ENCODE results near the gene KCTD4. TPM values are rescaled to one million over a fixed set of nuclear protein-coding genes. Genes with fewer than 3 reads are reported as not detected.

Gene KCTD4
- total RNA-seq, 1 experiment from 2014 or later = not detected

DNA sequence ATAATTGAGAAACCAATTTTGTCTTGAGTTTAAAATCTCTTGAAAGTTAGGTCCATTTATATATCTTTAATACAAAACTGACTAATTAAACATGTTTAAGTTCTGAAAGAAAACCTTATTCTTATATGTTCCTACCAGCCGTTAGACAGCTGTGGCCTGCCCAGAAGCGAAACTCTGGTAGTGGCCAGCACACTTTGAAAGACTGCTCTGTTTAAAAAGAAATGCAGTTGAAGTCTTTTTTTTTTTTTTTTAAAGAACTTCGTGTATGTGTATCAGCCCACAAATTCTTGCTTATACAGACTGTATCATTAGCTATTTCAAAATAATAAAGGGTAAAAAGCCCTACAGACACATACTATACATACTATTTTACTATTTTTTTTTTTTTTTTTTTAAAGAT is 34.0 kb downstream of the KCTD4 start:
- DNase-seq = no peak
- Histone ChIP-seq H3K27ac (0 out of 2 replicates have a peak overlapping the region, but pooled peaks have one; percentile 32), H3K27me3 (ENCODE audit: insufficient read depth, low read depth) (no peaks in the 10 kb centered on the region), H3F3A (ENCODE audit: insufficient read depth, low read depth) (peaks cover 43% of the 10 kb centered on the region), H4K20me1 (ENCODE audit: insufficient read depth) (no peaks in the 10 kb centered on the region), H3K4me3 (no peak overlapping the region), H3K4me1 (replicated peaks; ENCODE audit: insufficient read depth) (peaks cover 62% of the 10 kb centered on the region), H3K9me2 (ENCODE audit: insufficient read depth) (no peaks in the 10 kb centered on the region), H2AFZ (no peak overlapping the region), H3K79me2 (ENCODE audit: low read depth) (peaks cover 49% of the 10 kb centered on the region), H3K36me3 (ENCODE audit: low read depth) (peaks cover 8% of the 10 kb centered on the region; the same call in 1 of the 2 replicates), H3K9me3 (ENCODE audit: insufficient read depth, low read depth) (no peaks in the 10 kb centered on the region), H3K4me2 (no peak overlapping the region)
- BruUV-seq (replicated peaks) = no TSS peak
- intact Hi-C loops (cut with micrococcal nuclease; ENCODE audit: unreplicated experiment) = no loop called here
- POLR2A ChIA-PET (ENCODE audit: unreplicated experiment) = no interaction called here
- CTCF ChIA-PET = interaction anchor here (0.7 kb wide), 2 partner anchors 38 to 144 kb away, joined by 7 to 30 read pairs; no protein-coding TSS in a partner anchor
- TF ChIP-seq EZH2 (IDR thresholded peaks at IDR 0.05; ENCODE audit: low read depth) (no peak), CTCF (conservative IDR thresholded peaks at IDR 0.05) (no peak)

DNA sequence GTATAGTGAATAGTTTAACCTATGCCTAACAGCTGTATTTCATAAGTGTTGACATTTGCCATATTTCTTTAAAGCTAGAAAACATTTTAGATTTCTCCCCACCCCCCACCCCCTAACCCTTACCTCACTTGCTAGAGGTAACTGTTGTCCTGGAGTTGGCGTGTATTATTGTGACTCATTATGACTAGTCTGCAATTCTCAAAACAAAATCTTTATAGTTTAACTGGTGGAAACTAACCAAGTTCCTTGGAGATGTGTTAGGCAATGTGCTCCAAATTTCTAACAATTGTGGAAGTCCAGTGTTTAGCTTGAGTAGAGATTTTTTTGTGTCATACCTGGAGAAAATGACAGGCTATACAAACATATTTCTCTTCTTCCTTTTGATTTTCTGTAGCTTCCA is 38.0 kb downstream of the KCTD4 start:
- ChIA-PET CTCF (interaction anchor here (1.1 to 1.3 kb wide), 3 partner anchors 19 to 119 kb away, joined by 3 to 8 read pairs (median 4); no protein-coding TSS in a partner anchor), POLR2A (ENCODE audit: unreplicated experiment) (interaction anchor here (0.6 to 1.0 kb wide), 2 partner anchors 20 to 94 kb away, joined by 3 to 12 read pairs; no protein-coding TSS in a partner anchor)
- Histone ChIP-seq H3K36me3 (ENCODE audit: low read depth) (peaks cover 21% of the 10 kb centered on the region), H3K9me2 (ENCODE audit: insufficient read depth) (no peaks in the 10 kb centered on the region), H3K4me1 (replicated peaks; ENCODE audit: insufficient read depth) (peaks cover 48% of the 10 kb centered on the region), H3F3A (ENCODE audit: insufficient read depth, low read depth) (peaks cover 50% of the 10 kb centered on the region), H2AFZ (no peak overlapping the region), H3K27me3 (ENCODE audit: insufficient read depth, low read depth) (no peaks in the 10 kb centered on the region), H3K4me3 (peak overlapping the region; percentile 34; the same call in 1 of the 2 replicates), H3K4me2 (peak overlapping the region; percentile 70), H3K79me2 (ENCODE audit: low read depth) (peaks cover 38% of the 10 kb centered on the region), H3K27ac (peak overlapping the region; percentile 83), H4K20me1 (ENCODE audit: insufficient read depth) (no peaks in the 10 kb centered on the region), H3K9me3 (ENCODE audit: insufficient read depth, low read depth) (no peaks in the 10 kb centered on the region)
- no peak for TF ChIP-seq EZH2 (IDR thresholded peaks at IDR 0.05; ENCODE audit: low read depth)
- TF ChIP-seq CTCF (conservative IDR thresholded peaks at IDR 0.05) = no peak
- DNase-seq = peak in 1 of 2 experiments; percentile 95
- intact Hi-C loops (cut with micrococcal nuclease; ENCODE audit: unreplicated experiment) = loop anchor here (2.0 kb wide), 1 partner anchor 56 kb away; no protein-coding TSS in a partner anchor
- no TSS peak for BruUV-seq (replicated peaks)

GRCh38 chr13:45162194-45162593 is 38.7 kb downstream of the KCTD4 start:
- ChIA-PET CTCF (interaction anchor here (1.1 to 1.3 kb wide), 3 partner anchors 18 to 119 kb away, joined by 3 to 8 read pairs (median 4); no protein-coding TSS in a partner anchor), POLR2A (ENCODE audit: unreplicated experiment) (interaction anchor here (0.6 to 1.0 kb wide), 3 partner anchors 19 to 228 kb away, joined by 3 to 12 read pairs (median 12); no protein-coding TSS in a partner anchor)
- no TSS peak for BruUV-seq (replicated peaks)
- Histone ChIP-seq H3K4me3 (peak overlapping the region; percentile 9), H3F3A (ENCODE audit: insufficient read depth, low read depth) (peaks cover 44% of the 10 kb centered on the region), H3K4me2 (peak overlapping the region; percentile 70), H3K36me3 (ENCODE audit: low read depth) (peaks cover 21% of the 10 kb centered on the region), H3K27me3 (ENCODE audit: insufficient read depth, low read depth) (no peaks in the 10 kb centered on the region), H3K9me2 (ENCODE audit: insufficient read depth) (no peaks in the 10 kb centered on the region), H3K27ac (peak overlapping the region; percentile 83), H3K79me2 (ENCODE audit: low read depth) (peaks cover 38% of the 10 kb centered on the region), H3K9me3 (ENCODE audit: insufficient read depth, low read depth) (no peaks in the 10 kb centered on the region), H4K20me1 (ENCODE audit: insufficient read depth) (no peaks in the 10 kb centered on the region), H2AFZ (no peak overlapping the region), H3K4me1 (replicated peaks; ENCODE audit: insufficient read depth) (peaks cover 42% of the 10 kb centered on the region)
- TF ChIP-seq EZH2 (IDR thresholded peaks at IDR 0.05; ENCODE audit: low read depth) = no peak
- no peak for TF ChIP-seq CTCF (conservative IDR thresholded peaks at IDR 0.05)
- no peak for DNase-seq
- intact Hi-C loops (cut with micrococcal nuclease; ENCODE audit: unreplicated experiment) = loop anchor here (2.0 kb wide), 1 partner anchor 57 kb away; no protein-coding TSS in a partner anchor

All from PC-9 (cell line).